Adrenal gland (tissue), 12 donors: ENCODE measurements around the gene RHO. TPM values are rescaled to one million over a fixed set of nuclear protein-coding genes. Genes with fewer than 3 reads are reported as not detected.

Experiments
- DNase-seq, 7 donors: peaks; one replicate each; pipeline ENCODE4 v3.0.0-alpha.2; 2019 to 2020
- H3K27ac ChIP-seq, 5 donors: fragments of 200-600 bp; sonication (generic) in 4 of 5; 1 replicate in 3 of 5; 2 replicates in 2 of 5; pipeline versions ENCODE4 v1.5.1 to v1.8.0; 2016 to 2020; ENCODE audit warnings: mild to moderate bottlenecking in 1 of 5
- H3K27me3 ChIP-seq: fragments of 200-600 bp; 2 replicates; pipeline ENCODE4 v1.8.0; 2021
- H3K36me3 ChIP-seq, 2 donors: fragments of 200-600 bp; replicated peaks in 1 of 2; 1 replicate in 1 of 2; 2 replicates in 1 of 2; pipeline versions ENCODE4 v1.5.1 to v1.8.0; 2018 to 2022
- H3K4me1 ChIP-seq, 2 donors: fragments of 200-600 bp; replicated peaks in 1 of 2; 1 replicate in 1 of 2; 2 replicates in 1 of 2; pipeline versions ENCODE4 v1.5.1 to v1.8.0; 2018 to 2021
- H3K4me3 ChIP-seq, 4 donors: fragments of 200-600 bp; sonication (generic) in 3 of 4; one replicate each; pipeline ENCODE4 v1.5.1; 2016 to 2018
- H3K9me3 ChIP-seq, 3 donors: fragments of 200-600 bp; sonication (generic) in 1 of 3; replicated peaks in 1 of 3; 1 replicate in 2 of 3; 2 replicates in 1 of 3; pipeline versions ENCODE4 v1.5.1 to v1.8.0; 2016 to 2021
- CTCF ChIP-seq, 6 experiments: fragments of 450-650 bp in 4 of 6; fragments of 200-600 bp in 2 of 6; sonication (generic) in 1 of 6; IDR thresholded peaks; 1 replicate in 5 of 6; 2 replicates in 1 of 6; pipeline versions ENCODE4 v1.5.1 to v1.8.0; 2016 to 2021; ENCODE audit warnings: antibody characterized with exemption in 6 of 6, mild to moderate bottlenecking in 2 of 6, moderate library complexity in 1 of 6
- POLR2A ChIP-seq, 2 donors: fragments of 450-650 bp; IDR thresholded peaks; one replicate each; pipeline ENCODE4 v1.6.1; 2017; ENCODE audit warnings: antibody characterized with exemption in 2 of 2, mild to moderate bottlenecking in 2 of 2, moderate library complexity in 1 of 2
- WGBS, 4 donors: extraction: QIAGEN DNeasy Blood & Tissue Kit in 2 of 4; methylation state at CpG; one replicate each; pipeline versions ENCODE4 v1.1.5 to v1.1.7; 2013 to 2017; 5-methylcytosine and 5-hydroxymethylcytosine counted together
- intact Hi-C, 2 donors: fragments of 100-400 bp; cut with DNase I; formaldehyde crosslinking; loops; one replicate each; pipeline versions ENCODE4 v1.14.1 to v1.15.0; 2022 to 2023
- polyA plus RNA-seq, 3 donors: library from polyadenylated mRNA; stranded (reverse); fragments of 200-250 nt in 2 of 3; fragments of 350-450 nt in 1 of 3; fragmentation: Illumina TruSeq in 1 of 3; extraction: RNeasy Lipid Tissue Mini Kit (QIAGEN cat#74804) in 1 of 3; gene quantifications; one replicate each; pipeline ENCODE4 v1.2.3, GENCODE V29; 2013 to 2014
- total RNA-seq, 9 donors: library from RNA; depleted of rRNA in 4 of 9; stranded (reverse); fragments of >200 nt in 4 of 9; fragments of 120-200 nt in 1 of 9; fragmentation: NEBNext Ultra II Directional in 1 of 9; extraction: Animal tissue kit (Norgen Biotek cat#: 25700) in 1 of 9; gene quantifications; one replicate each; pipeline versions ENCODE4 v1.1.0 to v1.2.4, GENCODE V29; 2013 to 2023
- donor health status: healthy with polysubstance abuse.
- donor health status: Bipolar disorder and iron deficiency.
- donor health status: DM: yes; HTN: yes; CAD: no.
- donor health status: DM: no; HTN: no; CAD: no.
- donor health status: DM: no; HTN: no; CAD: no.
- donor health status: DM: yes; HTN: yes; CAD: no.

The RHO gene
- total and polyA plus RNA-seq, 12 donors = not detected

- WGBS, 4 donors = 81 to 91% (median 83%) methylated on average over 6 to 12 of the region's 12 CpGs
- TF ChIP-seq POLR2A (IDR thresholded peaks at IDR 0.05) (no peak), CTCF (IDR thresholded peaks at IDR 0.05) (no peak)
- intact Hi-C loops = no loop called here
These were observed 2.1 kb upstream of the RHO start for GRCh38 chr3:129526121-129526900.

GRCh38 chr3:129527262-129527661, 1.2 kb upstream of the RHO start:
- intact Hi-C loops = no loop called here
- 92 to 98% (median 95%) methylated on average over 11 of the region's 11 CpGs for WGBS, 4 donors
- no peak for DNase-seq
- Histone ChIP-seq H3K27me3 (no peaks in the 10 kb centered on the region), H3K36me3 (no peaks in the 10 kb centered on the region), H3K4me1 (no peaks in the 10 kb centered on the region), H3K9me3 (no peaks in the 10 kb centered on the region), H3K4me3 (no peak overlapping the region), H3K27ac (no peak overlapping the region)
- TF ChIP-seq CTCF (IDR thresholded peaks at IDR 0.05) = no peak
- TF ChIP-seq POLR2A (IDR thresholded peaks at IDR 0.05) = no peak

More at GRCh38 chr3:129526121-129526900, 2.1 kb upstream of the RHO start:
- DNase-seq = peak in 1 of 7 donors; percentile 15
- H3K27ac ChIP-seq = no peak overlapping the region
- no peaks in the 10 kb centered on the region for H3K27me3 ChIP-seq
- H3K4me3 ChIP-seq = no peak overlapping the region
- no peaks in the 10 kb centered on the region for H3K4me1 ChIP-seq
- no peaks in the 10 kb centered on the region for H3K36me3 ChIP-seq
- no peaks in the 10 kb centered on the region for H3K9me3 ChIP-seq

GRCh38 chr3:129529436-129530210, 1.2 kb downstream of the RHO start:
- intact Hi-C loops = no loop called here
- no peak for DNase-seq
- no peaks in the 10 kb centered on the region for H3K9me3 ChIP-seq
- peaks cover 0 to 3% of the 10 kb centered on the region in 2 donors for H3K4me1 ChIP-seq
- WGBS, 4 donors = 82 to 91% (median 87%) methylated on average over 12 of the region's 12 CpGs
- no peaks in the 10 kb centered on the region for H3K27me3 ChIP-seq
- H3K27ac ChIP-seq = no peak overlapping the region
- no peaks in the 10 kb centered on the region for H3K36me3 ChIP-seq
- no peak overlapping the region for H3K4me3 ChIP-seq
- TF ChIP-seq POLR2A (IDR thresholded peaks at IDR 0.05) = no peak
- no peak for TF ChIP-seq CTCF (IDR thresholded peaks at IDR 0.05)

- 51 to 61% (median 55%) methylated on average over 6 of the region's 6 CpGs for WGBS, 4 donors
- intact Hi-C loops = no loop called here
- Histone ChIP-seq H3K27me3 (no peaks in the 10 kb centered on the region), H3K4me1 (peaks cover 0 to 5% of the 10 kb centered on the region in 2 donors), H3K36me3 (no peaks in the 10 kb centered on the region), H3K4me3 (no peak overlapping the region), H3K9me3 (no peaks in the 10 kb centered on the region), H3K27ac (no peak overlapping the region)
- TF ChIP-seq CTCF (IDR thresholded peaks at IDR 0.05) (no peak), POLR2A (IDR thresholded peaks at IDR 0.05) (no peak)
- DNase-seq = no peak
These were observed 1.9 kb downstream of the RHO start for GRCh38 chr3:129530251-129530791.
